HG02840 (cell line): ENCODE results near the gene RPRD2.
"Not testable (repeated sequence)": the region's sequence is repeated elsewhere in the genome, so short reads cannot be mapped to it uniquely, and the experiment has no call there.

Experiments used
- ATAC-seq: cut with Tn5 transposase; IDR thresholded peaks from one replicate; pipeline ENCODE4 v1.9.1; 2021; ENCODE audit warnings: mild to moderate bottlenecking, moderate library complexity, moderate number of reproducible peaks; ENCODE audit not compliant: unreplicated experiment, low FRiP score

Gene RPRD2

DNA sequence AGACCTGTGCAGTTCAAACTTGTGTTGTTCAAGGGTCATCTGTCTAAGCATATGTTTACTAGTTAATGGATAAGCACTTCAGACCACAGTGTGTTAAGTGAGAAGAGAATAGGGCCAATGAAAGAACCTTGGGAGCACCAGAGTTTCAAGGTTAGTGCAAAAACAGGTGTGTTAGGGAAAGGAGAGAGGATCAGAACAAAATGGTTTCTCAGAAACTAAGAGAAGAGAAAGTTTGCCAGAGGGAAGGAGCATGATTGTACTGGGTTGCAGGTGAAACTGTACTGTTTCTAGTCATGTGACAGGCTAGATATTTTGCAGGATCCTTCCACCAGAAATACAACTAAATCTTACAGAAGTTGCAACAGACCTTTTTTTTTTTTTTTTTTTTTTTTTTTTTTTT is 23.3 kb downstream of the RPRD2 start:
- ATAC-seq = no peak

- no peak for ATAC-seq
Measured at GRCh38 chr1:150388241-150388640, 24.3 kb downstream of the RPRD2 start.

GRCh38 chr1:150389650-150390049 is 25.7 kb downstream of the RPRD2 start:
- ATAC-seq = no peak

GRCh38 chr1:150392627-150393026 is 28.7 kb downstream of the RPRD2 start:
- no peak for ATAC-seq

- not testable (repeated sequence) for ATAC-seq
Measured at GRCh38 chr1:150395115-150395514, 31.2 kb downstream of the RPRD2 start.

GRCh38 chr1:150397392-150398032 is 33.6 kb downstream of the RPRD2 start:
- ATAC-seq = no peak

DNA sequence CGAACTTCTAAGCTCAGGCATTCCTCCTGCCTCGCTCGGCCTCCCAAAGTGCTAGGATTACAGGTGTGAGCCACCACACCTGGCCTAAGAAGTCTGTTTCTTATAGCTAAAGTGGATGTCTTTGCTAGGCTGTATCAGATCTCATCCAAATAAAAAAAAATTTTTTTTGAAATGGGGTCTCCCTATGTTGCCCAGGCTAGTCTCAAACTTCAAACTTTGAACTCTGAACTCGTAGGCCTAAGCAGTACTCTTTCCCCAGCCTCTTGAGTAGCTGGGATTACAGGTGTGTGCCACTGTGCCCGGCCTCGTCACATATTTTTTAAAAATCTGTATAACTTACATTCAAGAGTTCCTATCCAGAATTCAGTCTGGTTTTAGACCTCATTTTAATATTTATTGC is 40.5 kb downstream of the RPRD2 start:
- no peak for ATAC-seq

GRCh38 chr1:150405660-150406059 is 41.7 kb downstream of the RPRD2 start:
- no peak for ATAC-seq

- ATAC-seq = no peak
Measured at GRCh38 chr1:150406483-150406882, 42.5 kb downstream of the RPRD2 start.

- ATAC-seq = no peak
Measured at GRCh38 chr1:150407330-150407729, 43.4 kb downstream of the RPRD2 start.

DNA sequence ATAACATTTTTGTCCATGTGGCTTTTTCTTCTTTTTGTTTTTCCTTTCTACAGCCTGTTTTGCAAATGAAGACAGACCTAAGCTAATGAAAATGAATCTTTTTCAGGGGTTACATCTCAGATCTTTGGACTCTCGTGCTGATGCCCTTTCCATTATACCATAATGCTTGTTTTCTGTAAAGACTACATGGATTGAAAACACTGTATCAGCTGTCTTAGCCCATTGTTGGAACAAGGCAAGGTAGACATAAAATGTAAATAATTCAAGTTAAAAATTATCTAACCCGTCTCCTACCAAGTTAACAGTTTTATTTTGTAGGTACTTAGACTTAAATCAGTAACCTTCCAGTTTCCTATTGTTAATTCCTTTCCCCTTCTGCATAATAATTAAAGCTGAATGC is 44.9 kb downstream of the RPRD2 start:
- no peak for ATAC-seq

DNA sequence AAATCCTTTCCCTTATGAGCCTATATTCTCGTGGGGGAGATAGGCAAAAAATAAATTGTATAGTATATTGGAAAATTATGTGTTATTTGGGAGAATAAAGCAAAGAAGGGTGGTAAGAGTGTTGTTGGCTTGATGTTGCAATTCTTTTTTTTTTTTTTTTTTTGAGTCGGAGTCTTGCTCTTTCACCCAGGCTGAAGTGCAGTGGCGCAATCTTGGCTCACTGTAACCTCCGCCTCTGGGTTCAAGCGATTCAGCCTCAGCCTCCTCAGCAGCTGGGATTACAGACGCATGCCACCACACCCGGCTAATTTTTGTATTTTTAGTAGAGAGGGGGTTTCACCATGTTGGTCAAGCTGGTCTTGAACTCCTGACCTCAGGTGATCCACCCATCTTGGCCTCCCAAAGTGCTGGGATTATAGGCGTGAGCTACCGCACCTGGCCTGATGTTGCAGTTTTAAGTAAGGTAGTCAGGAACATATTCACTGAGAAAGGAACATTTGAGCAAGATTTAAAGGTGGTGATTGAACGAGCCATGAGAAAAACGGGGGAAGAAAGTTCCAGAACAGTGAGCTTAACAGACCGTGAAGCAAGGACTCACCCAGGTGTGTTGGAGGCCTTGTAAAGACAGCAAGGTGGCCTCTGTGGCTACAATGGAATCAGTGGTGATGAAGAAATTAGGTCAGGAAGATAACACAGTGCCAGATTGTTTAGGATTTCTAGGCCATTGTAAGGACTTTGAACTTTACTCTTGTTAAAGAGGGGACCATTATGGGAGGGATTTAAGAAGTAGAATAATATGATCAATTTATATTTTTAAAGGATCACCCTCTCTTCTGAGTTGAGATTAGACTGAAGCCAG is 45.8 kb downstream of the RPRD2 start:
- ATAC-seq = no peak

DNA sequence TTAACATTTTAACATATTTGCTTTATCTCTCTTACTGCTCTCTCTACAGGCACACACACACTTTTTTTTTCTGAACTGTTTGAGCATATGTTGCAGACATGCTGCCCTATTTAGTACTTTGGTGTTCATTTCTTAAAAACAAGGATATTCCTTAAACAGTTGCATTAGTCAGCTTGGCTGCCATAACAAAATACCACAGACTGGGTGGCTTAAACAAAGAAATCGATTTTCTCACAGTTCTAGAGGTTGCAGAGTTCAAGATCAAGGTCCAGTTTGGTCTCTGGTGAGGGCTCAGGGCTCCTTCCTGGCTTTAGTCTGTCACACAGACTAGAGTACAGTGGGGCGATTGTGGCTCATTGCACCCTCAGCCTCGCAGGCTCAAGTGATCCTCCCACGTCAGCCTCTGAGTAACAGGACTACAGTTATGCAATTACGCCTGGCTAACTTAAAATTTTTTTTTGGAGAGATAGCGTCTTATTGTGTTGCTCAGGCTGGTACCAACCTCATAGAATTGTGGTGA is 46.7 kb downstream of the RPRD2 start:
- ATAC-seq = no peak

DNA sequence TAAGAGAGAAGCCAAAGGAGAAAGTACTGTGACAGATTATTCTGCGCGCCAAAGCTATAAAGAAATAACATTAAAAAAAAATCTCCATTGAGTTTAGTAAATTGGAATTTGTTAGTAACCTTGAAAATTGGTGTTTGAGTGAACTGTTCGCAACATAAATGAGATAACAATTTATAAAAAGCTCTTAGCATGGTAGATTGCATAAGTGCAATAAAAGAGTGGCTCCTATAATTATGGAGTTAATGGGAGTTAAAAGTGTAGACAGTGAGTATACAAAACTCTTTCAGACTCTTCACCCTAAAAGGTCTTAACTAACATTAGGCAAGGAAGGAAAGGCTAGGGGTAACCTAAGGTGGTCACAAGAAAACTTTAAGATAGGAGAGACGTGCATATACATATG is 50.6 kb downstream of the RPRD2 start:
- ATAC-seq = no peak

GRCh38 chr1:150415800-150416199 is 51.9 kb downstream of the RPRD2 start:
- ATAC-seq = no peak

GRCh38 chr1:150420560-150421265 is 56.8 kb downstream of the RPRD2 start:
- ATAC-seq = no peak

GRCh38 chr1:150422541-150422940 is 58.6 kb downstream of the RPRD2 start:
- ATAC-seq = no peak

DNA sequence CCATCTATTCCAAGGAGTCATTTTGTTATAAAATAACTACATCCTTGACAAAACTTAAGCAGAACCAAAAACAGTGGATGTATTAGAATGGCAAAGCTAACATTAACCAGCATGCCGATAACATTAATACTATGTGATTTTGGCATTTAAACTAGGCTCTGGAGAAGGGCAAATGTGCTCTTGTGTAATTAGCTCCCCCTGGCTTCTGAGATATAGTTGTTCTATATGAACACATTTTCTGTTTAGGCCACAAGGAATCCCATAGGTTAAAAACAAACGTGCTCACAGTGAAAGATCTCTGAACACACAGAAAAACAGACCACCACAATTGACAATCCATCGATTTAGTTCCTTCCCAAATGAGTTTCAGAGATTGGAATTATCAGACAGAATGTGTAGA is 65.9 kb downstream of the RPRD2 start:
- no peak for ATAC-seq

DNA sequence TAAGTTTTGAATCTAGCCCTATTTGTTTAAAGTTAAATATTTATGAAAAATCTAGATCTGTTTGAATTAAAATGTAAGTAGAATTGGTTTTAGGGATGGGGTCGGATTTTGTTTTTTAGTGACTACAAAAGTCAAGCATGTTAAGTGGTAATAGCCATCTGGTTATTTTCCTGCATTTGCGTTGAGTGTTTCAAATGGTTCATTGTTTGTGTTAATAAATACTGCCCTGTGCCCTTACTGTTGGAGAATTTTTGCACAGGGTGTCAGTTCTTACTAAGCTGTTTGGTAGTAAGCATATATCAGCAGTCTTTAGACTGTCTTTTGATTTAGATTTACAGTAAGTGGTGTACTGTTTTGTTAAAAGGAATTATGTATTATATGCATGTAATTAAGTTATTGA is 77.2 kb downstream of the RPRD2 start:
- no peak for ATAC-seq

DNA sequence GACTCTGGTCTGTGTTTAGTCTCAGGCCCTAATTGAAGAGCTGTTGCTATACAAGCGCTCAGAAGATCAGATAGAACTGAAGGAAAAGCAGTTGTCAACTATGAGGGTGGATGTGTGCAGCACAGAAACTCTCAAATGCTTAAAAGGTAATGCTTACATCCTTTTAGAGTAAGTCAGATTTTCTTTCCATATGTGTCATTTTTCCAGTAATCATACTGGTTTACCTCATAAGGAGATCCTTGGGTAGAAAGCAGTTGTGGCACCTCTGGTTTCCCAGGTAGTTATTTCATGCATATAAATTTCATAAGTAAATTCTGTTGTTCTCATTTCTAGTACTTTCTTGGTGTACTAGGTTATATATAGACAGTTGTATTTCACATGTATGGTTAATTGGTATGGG is 80.3 kb downstream of the RPRD2 start:
- ATAC-seq = no peak

DNA sequence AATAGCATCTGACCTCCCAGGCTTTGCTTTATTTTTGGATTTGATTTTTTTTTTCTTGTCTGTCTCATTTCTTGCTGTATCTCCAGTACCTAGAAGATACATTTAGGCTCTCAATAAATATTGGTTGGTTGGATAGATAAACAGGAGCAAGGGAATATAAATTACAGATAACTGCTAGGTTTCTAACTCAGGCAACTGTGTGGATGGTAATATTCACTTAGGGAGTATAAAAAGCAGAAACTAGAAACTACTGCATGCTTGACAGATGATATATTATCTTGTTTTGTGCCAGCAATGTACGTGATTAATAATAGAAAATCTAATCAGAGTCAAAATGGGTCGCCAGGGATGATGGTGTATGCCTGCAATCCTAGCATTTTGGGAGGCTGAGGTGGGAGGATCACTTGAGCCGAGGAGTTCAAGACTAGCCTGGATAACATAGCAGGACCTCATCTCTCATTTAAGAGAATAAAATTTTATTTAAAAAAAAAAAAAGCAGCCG is 92.2 kb downstream of the RPRD2 start:
- no peak for ATAC-seq
